Testis (tissue), 2 donors: Measurements from ENCODE around the gene ISLR2.

Experiments
- POLR2A ChIP-seq: fragments of 450-650 bp; IDR thresholded peaks from one replicate; pipeline ENCODE4 v1.6.1; 2017; ENCODE audit warnings: antibody characterized with exemption, mild to moderate bottlenecking, moderate library complexity
- TF ChIP-seq, protein P1 (sequence below), 3 experiments: fragments of 450-650 bp in 2 of 3; fragments of 200-600 bp in 1 of 3; sonication (generic) in 1 of 3; IDR thresholded peaks; one replicate each; pipeline ENCODE4 v1.5.1; 2016 to 2019; ENCODE audit warnings: antibody characterized with exemption in 3 of 3, mild to moderate bottlenecking in 2 of 3, moderate library complexity in 1 of 3

DNA sequence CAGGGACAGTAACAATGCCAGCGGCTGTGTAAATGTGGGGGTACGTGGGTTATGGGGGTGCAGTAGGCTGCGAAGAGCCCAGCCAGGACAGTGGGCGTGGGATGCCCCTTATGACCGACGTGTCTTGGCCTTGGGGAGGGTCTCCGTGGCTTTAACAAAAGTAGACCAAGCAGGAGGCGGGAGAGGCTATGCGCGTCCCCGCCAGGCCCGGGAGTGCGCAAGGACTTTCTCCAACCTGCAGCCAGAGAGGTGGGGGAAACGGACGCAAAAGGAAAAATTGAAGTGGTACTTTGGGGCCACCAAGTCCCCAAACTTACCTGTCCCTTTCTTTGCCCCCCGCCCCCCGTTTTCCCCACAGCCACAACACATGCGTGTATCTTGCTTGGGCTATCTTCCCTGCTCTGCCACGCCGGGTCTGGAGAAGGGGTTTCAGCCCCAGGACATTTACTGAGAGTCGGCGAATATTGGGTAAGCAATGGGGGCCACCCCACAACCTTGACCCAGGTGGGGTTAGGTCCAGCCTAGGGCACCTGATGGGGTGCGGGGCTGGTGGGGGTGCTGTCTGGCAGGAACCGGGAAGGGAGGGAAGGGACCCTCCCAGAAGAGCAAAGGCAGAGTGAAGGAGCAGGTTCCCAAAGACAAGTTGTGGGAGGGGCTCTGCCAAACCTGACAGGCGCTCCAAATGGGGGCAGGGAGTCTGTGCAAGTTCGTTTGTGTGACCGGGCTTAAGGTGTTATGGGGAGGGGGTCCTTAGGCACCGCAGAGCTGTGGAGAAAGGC, 652 bp downstream of the ISLR2 start:
- TF ChIP-seq, protein P1, sequence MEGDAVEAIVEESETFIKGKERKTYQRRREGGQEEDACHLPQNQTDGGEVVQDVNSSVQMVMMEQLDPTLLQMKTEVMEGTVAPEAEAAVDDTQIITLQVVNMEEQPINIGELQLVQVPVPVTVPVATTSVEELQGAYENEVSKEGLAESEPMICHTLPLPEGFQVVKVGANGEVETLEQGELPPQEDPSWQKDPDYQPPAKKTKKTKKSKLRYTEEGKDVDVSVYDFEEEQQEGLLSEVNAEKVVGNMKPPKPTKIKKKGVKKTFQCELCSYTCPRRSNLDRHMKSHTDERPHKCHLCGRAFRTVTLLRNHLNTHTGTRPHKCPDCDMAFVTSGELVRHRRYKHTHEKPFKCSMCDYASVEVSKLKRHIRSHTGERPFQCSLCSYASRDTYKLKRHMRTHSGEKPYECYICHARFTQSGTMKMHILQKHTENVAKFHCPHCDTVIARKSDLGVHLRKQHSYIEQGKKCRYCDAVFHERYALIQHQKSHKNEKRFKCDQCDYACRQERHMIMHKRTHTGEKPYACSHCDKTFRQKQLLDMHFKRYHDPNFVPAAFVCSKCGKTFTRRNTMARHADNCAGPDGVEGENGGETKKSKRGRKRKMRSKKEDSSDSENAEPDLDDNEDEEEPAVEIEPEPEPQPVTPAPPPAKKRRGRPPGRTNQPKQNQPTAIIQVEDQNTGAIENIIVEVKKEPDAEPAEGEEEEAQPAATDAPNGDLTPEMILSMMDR (IDR thresholded peaks at IDR 0.05): no peak
- TF ChIP-seq POLR2A: no peak
